Medulla oblongata (tissue), 1 donor: ENCODE measurements around the gene SLC35F4.

Experiments used
- DNase-seq: peaks from one replicate; pipeline ENCODE4 v3.0.0-alpha.2; 2015; ENCODE audit errors: extremely low spot score

SLC35F4 gene

GRCh38 chr14:57848353-57848752, 17.5 kb downstream of the SLC35F4 start:
- no peak for DNase-seq

DNA sequence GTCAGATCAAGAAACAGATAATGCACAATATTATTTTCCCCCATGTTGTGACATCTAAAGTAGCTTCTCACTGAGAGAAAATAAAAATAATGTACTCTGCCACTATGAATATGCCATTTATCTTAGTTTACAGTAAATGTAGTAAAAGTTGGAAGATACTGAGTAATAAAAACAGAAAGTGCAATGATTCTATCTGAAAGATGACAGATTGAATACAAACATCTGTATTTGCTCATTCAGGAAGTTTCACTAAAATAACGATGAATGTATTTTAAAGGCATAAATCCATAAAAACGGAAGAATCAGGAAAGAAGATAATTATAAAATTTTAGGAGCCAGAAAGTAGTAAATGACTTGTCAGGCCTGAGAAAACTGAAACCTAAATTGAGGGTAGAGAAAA, 18.2 kb downstream of the SLC35F4 start:
- no peak for DNase-seq

DNA sequence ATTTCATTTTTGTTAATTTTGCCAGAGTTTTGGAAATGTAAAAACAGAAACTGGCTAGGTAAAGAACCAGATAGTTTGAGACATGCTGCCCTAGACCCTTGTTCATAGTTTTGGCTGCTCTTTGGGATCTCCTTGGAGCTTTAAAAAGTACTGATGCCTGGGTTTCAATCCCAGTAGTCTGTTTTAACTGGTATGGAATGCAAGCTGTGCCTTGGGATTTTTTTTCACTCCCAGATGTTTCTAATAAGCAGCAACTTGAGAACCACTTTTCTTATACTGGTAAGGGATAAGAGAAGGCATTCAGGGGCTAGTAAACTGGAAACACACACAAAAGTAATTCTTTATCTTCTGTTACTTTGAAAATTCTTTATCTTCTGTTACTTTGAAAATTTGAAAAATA, 18.8 kb downstream of the SLC35F4 start:
- no peak for DNase-seq

DNA sequence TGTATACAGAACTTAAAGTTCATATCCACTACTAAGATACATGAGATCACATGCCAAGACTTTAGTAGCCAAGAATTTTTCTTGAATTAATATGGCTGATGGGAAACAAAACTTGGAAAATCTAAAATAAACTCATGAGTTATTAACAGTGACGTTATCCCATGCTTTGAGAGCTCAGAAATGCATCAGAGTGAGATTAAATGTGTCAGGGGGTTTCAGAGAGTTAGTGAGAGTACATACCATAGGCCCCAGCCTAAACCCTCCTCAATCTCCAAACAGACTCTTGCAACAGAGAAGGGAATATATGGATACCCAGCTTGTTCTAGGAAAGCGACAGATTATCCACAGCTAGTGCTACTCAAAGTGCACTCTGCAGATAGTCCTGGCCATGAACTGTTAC, 19.3 kb downstream of the SLC35F4 start:
- DNase-seq: no peak

DNA sequence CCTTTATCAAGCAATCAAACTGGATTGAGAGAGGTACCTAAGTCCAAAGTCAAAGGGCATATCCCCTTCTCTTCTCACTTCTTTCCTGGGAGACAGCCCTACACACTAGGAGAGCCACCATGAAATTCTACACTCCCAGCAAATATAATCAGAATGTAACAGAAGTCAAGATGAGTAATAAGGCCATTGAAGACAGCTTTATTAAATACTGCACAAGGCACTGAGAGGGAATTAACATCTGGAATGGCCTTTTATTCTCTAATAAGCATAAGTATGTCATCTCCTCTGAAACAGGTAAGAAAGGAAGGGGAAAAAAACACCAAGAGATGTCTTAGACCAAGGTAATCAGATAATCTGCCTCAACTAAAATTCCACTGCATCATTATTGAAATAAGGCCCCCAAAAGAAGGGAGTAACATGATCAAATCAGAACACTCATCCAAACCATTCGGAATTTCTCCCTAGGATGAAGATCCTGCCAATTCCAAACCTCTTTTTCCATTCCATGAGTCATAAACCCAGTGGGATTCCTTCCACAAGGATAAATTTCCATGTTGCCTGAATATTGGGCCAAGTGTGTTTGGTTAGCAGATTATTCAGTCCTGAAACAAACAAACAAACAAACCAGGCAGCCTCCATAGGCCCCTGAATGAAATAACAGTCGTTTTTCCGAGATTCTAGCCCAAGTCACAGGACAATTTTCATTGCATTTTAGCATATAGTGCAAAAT, 19.9 kb downstream of the SLC35F4 start:
- no peak for DNase-seq

DNA sequence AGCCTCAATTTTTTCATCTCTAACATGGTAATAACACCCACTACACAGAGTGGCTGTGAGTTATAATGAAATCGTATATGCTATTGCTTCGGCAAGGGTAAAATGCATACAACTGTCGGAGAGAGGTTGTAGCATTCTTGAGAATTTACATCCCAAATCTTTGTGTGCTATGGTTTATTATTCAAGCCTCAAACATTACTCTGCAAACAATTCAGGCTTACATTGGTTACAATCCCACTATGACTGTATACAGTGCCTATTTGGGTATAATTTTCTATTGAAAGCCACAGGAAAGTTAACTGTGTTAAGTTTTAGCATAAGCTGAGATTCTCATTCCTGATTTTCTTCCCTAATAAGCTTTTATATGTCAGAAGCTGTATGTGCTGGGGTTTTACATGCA, 20.6 kb downstream of the SLC35F4 start:
- DNase-seq: no peak

- DNase-seq: no peak
Measured at GRCh38 chr14:57837267-57837666, 28.6 kb downstream of the SLC35F4 start.

GRCh38 chr14:57835766-57836165, 30.1 kb downstream of the SLC35F4 start:
- no peak for DNase-seq

GRCh38 chr14:57834961-57835360, 30.9 kb downstream of the SLC35F4 start:
- DNase-seq: no peak

GRCh38 chr14:57834001-57834598, 31.8 kb downstream of the SLC35F4 start:
- no peak for DNase-seq

GRCh38 chr14:57833323-57833722, 32.6 kb downstream of the SLC35F4 start:
- DNase-seq: peak; percentile 22

DNA sequence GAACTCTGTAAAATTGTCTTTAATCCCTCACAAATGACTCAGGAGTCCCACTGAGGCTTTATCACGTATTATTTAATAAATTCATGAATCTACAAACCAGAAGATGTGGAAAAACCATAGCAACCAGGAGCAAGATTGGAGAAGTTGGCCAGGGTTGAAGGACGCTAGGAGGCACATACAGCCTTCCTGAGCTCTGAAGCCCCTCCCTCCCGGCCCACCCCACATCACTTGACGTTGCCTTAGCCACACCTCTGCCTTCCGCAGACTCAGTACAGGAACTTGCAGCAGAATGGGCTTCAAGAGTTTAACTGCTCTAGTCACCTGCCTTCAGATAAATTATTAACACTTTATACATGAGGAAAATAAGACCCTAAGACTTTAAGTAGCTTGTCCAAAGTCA, 33.9 kb downstream of the SLC35F4 start:
- DNase-seq: no peak

DNA sequence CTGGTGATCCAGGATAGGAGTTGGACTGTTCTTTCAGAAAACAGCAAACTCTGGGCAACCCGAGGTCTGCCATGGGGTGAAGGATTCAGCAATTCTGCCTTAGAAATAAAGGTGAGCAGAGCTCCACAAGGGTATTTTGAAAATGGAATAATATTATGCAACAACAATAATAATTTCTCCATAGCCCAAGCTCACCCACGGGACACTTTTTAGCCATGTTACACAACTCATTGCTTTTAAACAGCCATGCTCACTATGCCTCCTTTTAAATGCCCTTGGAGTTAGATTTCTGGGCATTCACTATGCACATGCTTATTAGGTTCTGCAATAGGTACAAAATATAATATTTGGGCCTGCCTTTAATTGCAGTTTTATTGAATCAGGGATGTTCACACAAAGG, 37.2 kb downstream of the SLC35F4 start:
- DNase-seq: no peak

GRCh38 chr14:57823015-57823660, 42.8 kb downstream of the SLC35F4 start:
- DNase-seq: no peak

DNA sequence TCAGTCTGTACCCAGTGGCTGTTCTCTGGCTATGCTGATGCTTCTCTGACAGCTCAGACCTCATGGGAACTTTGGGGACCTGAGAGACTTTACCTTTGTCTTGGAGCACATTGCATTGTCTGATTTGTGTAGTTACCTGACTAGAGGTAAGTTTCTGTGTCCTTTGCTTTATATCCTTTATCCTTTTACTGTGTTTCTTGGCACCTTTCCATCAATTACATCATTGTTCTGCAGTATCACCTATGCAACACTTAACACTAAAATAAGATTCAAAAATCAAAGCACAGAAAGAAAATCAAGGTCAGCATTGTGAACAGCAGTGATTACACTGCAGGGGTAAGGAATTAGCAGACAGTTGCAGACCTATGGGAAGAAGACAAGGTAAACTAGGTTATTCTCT, 43.8 kb downstream of the SLC35F4 start:
- no peak for DNase-seq

DNA sequence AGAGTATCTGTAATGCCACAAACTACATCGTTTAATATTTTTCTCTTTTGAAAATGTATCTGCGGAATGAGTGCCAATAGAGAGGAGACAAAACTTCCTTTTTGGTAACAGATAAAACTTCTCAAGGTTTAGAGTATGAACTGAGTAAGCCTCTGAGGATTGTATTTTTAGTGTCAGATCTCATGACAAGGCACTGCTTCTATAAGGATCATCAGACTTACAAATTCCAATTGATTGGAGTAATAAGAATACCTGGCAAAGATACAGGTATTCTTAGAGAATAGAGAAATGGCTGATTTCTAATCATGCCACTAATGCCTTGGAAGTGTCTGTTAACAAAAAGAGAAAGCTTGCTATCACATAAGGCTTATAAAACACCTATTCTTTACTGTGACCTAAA, 45.3 kb downstream of the SLC35F4 start:
- DNase-seq: no peak

GRCh38 chr14:57818511-57818910, 47.4 kb downstream of the SLC35F4 start:
- no peak for DNase-seq

GRCh38 chr14:57816568-57817284, 49.2 kb downstream of the SLC35F4 start:
- DNase-seq: no peak

GRCh38 chr14:57814726-57815125, 51.2 kb downstream of the SLC35F4 start:
- DNase-seq: no peak

DNA sequence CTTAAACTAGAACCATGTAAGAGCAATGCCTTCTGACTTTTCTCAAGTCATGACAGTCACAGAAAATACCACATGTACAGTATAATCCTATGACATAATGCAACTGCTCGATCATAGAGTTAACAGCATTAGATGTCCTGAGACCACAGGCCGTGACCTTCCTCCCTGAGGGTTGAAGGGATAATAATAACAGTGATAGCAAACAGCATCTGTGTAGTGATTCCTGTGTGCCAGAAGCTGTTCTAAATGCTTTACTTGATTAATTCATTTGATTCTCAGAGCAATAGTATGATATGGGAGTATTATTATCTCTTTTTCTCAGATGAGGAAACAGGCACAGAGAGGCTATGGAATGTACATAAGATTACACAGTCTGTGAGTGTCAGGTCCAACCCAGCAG, 53.2 kb downstream of the SLC35F4 start:
- DNase-seq: no peak

GRCh38 chr14:57811998-57812546, 53.8 kb downstream of the SLC35F4 start:
- no peak for DNase-seq

DNA sequence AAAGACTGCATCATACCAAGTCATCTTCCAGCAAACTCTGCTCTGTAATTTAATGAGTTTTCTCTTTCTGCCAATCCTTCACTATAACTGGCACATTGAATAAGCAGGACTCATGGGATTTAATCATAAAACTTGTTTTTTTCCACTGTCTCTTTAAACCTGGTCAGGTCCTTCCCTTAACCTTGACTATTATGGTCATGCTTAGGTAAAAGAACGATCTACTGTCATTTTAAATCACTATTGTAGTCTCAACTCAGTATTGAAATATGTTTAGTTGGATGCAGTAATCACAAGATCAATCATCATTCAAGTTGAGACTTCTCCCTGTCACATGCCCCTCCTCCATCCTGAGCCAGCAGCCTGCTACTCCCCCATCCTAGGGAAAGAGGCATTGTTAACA, 56.1 kb downstream of the SLC35F4 start:
- no peak for DNase-seq
